Ovary (tissue), 3 donors: ENCODE data around the gene ROR2.

Source experiments
- CTCF ChIP-seq, 3 donors: fragments of 450-650 bp in 2 of 3; fragments of 200-600 bp in 1 of 3; IDR thresholded peaks; one replicate each; pipeline versions ENCODE4 v1.5.1 to v1.8.0; 2016 to 2022; ENCODE audit warnings: antibody characterized with exemption in 3 of 3, mild to moderate bottlenecking in 1 of 3
- EP300 ChIP-seq: sonication (generic); formaldehyde crosslinking; IDR thresholded peaks from one replicate; pipeline ENCODE4 v1.6.1; 2017; ENCODE audit warnings: antibody characterized with exemption
- POLR2A ChIP-seq: fragments of 450-650 bp; IDR thresholded peaks from one replicate; pipeline ENCODE4 v1.6.1; 2017; ENCODE audit warnings: antibody characterized with exemption, mild to moderate bottlenecking, moderate library complexity
- donor health status: DM: no; HTN: no; CAD: no.

- no peak for TF ChIP-seq CTCF (IDR thresholded peaks at IDR 0.05)
- TF ChIP-seq EP300: no peak
- no peak for TF ChIP-seq POLR2A
Observed at GRCh38 chr9:91782708-91783214, 167.3 kb downstream of the ROR2 start.
